DOHH2 (cell line): ENCODE measurements around the gene LIMS2.
A peak's percentile ranks its signal among the peaks of the same experiment; 100 is the strongest.

ENCODE experiments used
- H3F3A ChIP-seq: fragments of 200-600 bp; sonication (generic), shearing (Covaris generic); 2 replicates; pipeline ENCODE4 v1.6.0; 2016; ENCODE audit warnings: antibody characterized with exemption, mild to moderate bottlenecking; ENCODE audit not compliant: control insufficient read depth, insufficient read depth
- H3K27ac ChIP-seq: fragments of 200-600 bp; sonication (generic); 2 replicates; pipeline ENCODE4 v1.5.1; 2014; ENCODE audit warnings: low read depth, mild to moderate bottlenecking, low read length, moderate library complexity
- H3K27me3 ChIP-seq: fragments of 200-600 bp; sonication (generic); 2 replicates; pipeline ENCODE4 v1.6.1; 2014; ENCODE audit warnings: mild to moderate bottlenecking, low read length, mixed read lengths; ENCODE audit not compliant: control insufficient read depth
- H3K36me3 ChIP-seq: fragments of 200-600 bp; sonication (generic); 2 replicates; pipeline ENCODE4 v1.6.1; 2014; ENCODE audit warnings: mild to moderate bottlenecking, low read length, moderate library complexity, mixed read lengths; ENCODE audit not compliant: control insufficient read depth
- H3K4me1 ChIP-seq: fragments of 200-600 bp; sonication (generic); 2 replicates; pipeline ENCODE4 v1.6.1; 2014; ENCODE audit warnings: mild to moderate bottlenecking, low read length, mixed read lengths; ENCODE audit not compliant: control insufficient read depth
- H3K4me2 ChIP-seq: fragments of 200-600 bp; sonication (generic); 2 replicates; pipeline ENCODE4 v1.6.0; 2014; ENCODE audit warnings: mild to moderate bottlenecking, low read length, moderate library complexity
- H3K4me3 ChIP-seq: fragments of 200-600 bp; sonication (generic); 2 replicates; pipeline ENCODE4 v1.5.1; 2014; ENCODE audit warnings: mild to moderate bottlenecking, low read length, mixed read lengths
- H3K79me2 ChIP-seq: fragments of 200-600 bp; sonication (generic); 2 replicates; pipeline ENCODE4 v1.6.1; 2014; ENCODE audit warnings: mild to moderate bottlenecking, low read length, mixed read lengths; ENCODE audit not compliant: control insufficient read depth
- H3K9me2 ChIP-seq: fragments of 200-600 bp; sonication (generic); replicated peaks from 2 replicates; pipeline ENCODE4 v1.6.1; 2014; ENCODE audit warnings: mild to moderate bottlenecking, low read length, mixed read lengths; ENCODE audit not compliant: control insufficient read depth
- H3K9me3 ChIP-seq: fragments of 200-600 bp; sonication (generic); 2 replicates; pipeline ENCODE4 v1.6.1; 2014; ENCODE audit warnings: antibody characterized with exemption, low read length, mixed read lengths; ENCODE audit not compliant: control insufficient read depth, insufficient read depth
- H4K20me1 ChIP-seq: fragments of 200-600 bp; sonication (generic); 2 replicates; pipeline ENCODE4 v1.6.0; 2014; ENCODE audit warnings: low read depth, mild to moderate bottlenecking, antibody characterized with exemption, low read length, moderate library complexity; ENCODE audit not compliant: control insufficient read depth, insufficient read depth
- EZH2phosphoT487 ChIP-seq: fragments of 200-600 bp; sonication (generic); IDR thresholded peaks from 2 replicates; pipeline ENCODE4 v1.6.1; 2017; ENCODE audit warnings: borderline replicate concordance, mild to moderate bottlenecking, antibody characterized with exemption, low read length, moderate library complexity, mixed read lengths
- TF ChIP-seq, protein P1 (sequence below): fragments of 200-600 bp; sonication (generic); IDR thresholded peaks from one replicate; pipeline ENCODE4 v1.5.1; 2014; ENCODE audit warnings: antibody characterized with exemption, mild to moderate bottlenecking, low read depth, low read length; ENCODE audit not compliant: poor library complexity, severe bottlenecking

The LIMS2 gene

GRCh38 chr2:127633556-127634065, 41.7 kb downstream of the LIMS2 start:
- Histone ChIP-seq H3K27ac (peak overlapping the region; percentile 31), H3K4me2 (peak overlapping the region; percentile 48)

GRCh38 chr2:127632592-127633489, 42.5 kb downstream of the LIMS2 start:
- TF ChIP-seq, protein P1, sequence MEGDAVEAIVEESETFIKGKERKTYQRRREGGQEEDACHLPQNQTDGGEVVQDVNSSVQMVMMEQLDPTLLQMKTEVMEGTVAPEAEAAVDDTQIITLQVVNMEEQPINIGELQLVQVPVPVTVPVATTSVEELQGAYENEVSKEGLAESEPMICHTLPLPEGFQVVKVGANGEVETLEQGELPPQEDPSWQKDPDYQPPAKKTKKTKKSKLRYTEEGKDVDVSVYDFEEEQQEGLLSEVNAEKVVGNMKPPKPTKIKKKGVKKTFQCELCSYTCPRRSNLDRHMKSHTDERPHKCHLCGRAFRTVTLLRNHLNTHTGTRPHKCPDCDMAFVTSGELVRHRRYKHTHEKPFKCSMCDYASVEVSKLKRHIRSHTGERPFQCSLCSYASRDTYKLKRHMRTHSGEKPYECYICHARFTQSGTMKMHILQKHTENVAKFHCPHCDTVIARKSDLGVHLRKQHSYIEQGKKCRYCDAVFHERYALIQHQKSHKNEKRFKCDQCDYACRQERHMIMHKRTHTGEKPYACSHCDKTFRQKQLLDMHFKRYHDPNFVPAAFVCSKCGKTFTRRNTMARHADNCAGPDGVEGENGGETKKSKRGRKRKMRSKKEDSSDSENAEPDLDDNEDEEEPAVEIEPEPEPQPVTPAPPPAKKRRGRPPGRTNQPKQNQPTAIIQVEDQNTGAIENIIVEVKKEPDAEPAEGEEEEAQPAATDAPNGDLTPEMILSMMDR = no peak
- TF ChIP-seq EZH2phosphoT487 = no peak
- no peaks in the 10 kb centered on the region for H3K9me3 ChIP-seq
- H3K4me1 ChIP-seq = peaks cover 60% of the 10 kb centered on the region
- H3F3A ChIP-seq = no peaks in the 10 kb centered on the region
- H3K79me2 ChIP-seq = no peaks in the 10 kb centered on the region
- H3K27ac ChIP-seq = peak overlapping the region; percentile 31
- no peaks in the 10 kb centered on the region for H3K9me2 ChIP-seq
- H3K4me3 ChIP-seq = peak overlapping the region; percentile 34
- peak overlapping the region; percentile 48 for H3K4me2 ChIP-seq
- H3K27me3 ChIP-seq = no peaks in the 10 kb centered on the region
- no peaks in the 10 kb centered on the region for H4K20me1 ChIP-seq
- H3K36me3 ChIP-seq = no peaks in the 10 kb centered on the region

More at GRCh38 chr2:127633556-127634065, 41.7 kb downstream of the LIMS2 start:
- Histone ChIP-seq H3K9me2 (no peaks in the 10 kb centered on the region), H3K9me3 (no peaks in the 10 kb centered on the region), H3K4me3 (peak overlapping the region; percentile 34), H3K27me3 (no peaks in the 10 kb centered on the region), H3K4me1 (peaks cover 67% of the 10 kb centered on the region), H4K20me1 (no peaks in the 10 kb centered on the region), H3K36me3 (no peaks in the 10 kb centered on the region), H3K79me2 (no peaks in the 10 kb centered on the region), H3F3A (no peaks in the 10 kb centered on the region)
- TF ChIP-seq, protein P1 = no peak
- no peak for TF ChIP-seq EZH2phosphoT487

- Histone ChIP-seq H3K4me2 (peak overlapping the region; percentile 48), H3K4me3 (no peak overlapping the region), H3K9me2 (no peaks in the 10 kb centered on the region), H3K27ac (no peak overlapping the region), H3K79me2 (no peaks in the 10 kb centered on the region), H3F3A (no peaks in the 10 kb centered on the region), H3K4me1 (peaks cover 54% of the 10 kb centered on the region), H4K20me1 (no peaks in the 10 kb centered on the region), H3K9me3 (no peaks in the 10 kb centered on the region), H3K36me3 (no peaks in the 10 kb centered on the region), H3K27me3 (no peaks in the 10 kb centered on the region)
- no peak for TF ChIP-seq EZH2phosphoT487
- TF ChIP-seq, protein P1 = no peak
Measured at GRCh38 chr2:127631997-127632581, 43.2 kb downstream of the LIMS2 start.
